LNCaP clone FGC (cell line): ENCODE data around the gene CHI3L2.

ENCODE experiments used
- DNase-seq: peaks from one replicate; pipeline ENCODE4 v3.0.0-alpha.2; 2011; ENCODE audit warnings: low read depth
- H3K4me3 ChIP-seq: 2 replicates; pipeline ENCODE4 v1.5.1; 2011; ENCODE audit warnings: mild to moderate bottlenecking, low read depth, low read length, control low read depth
- CTCF ChIP-seq: IDR thresholded peaks from 2 replicates; pipeline ENCODE4 v1.5.1; 2012; ENCODE audit warnings: mild to moderate bottlenecking; ENCODE audit not compliant: control insufficient read depth, insufficient read depth; ENCODE audit errors: extremely low read depth

CHI3L2 gene

GRCh38 chr1:111191496-111191895, 36.0 kb upstream of the CHI3L2 start:
- no peak for TF ChIP-seq CTCF
- DNase-seq = no peak
- H3K4me3 ChIP-seq = no peak overlapping the region

- TF ChIP-seq CTCF = no peak
- H3K4me3 ChIP-seq = no peak overlapping the region
- no peak for DNase-seq
These were observed 35.4 kb upstream of the CHI3L2 start for GRCh38 chr1:111192074-111192473.

DNA sequence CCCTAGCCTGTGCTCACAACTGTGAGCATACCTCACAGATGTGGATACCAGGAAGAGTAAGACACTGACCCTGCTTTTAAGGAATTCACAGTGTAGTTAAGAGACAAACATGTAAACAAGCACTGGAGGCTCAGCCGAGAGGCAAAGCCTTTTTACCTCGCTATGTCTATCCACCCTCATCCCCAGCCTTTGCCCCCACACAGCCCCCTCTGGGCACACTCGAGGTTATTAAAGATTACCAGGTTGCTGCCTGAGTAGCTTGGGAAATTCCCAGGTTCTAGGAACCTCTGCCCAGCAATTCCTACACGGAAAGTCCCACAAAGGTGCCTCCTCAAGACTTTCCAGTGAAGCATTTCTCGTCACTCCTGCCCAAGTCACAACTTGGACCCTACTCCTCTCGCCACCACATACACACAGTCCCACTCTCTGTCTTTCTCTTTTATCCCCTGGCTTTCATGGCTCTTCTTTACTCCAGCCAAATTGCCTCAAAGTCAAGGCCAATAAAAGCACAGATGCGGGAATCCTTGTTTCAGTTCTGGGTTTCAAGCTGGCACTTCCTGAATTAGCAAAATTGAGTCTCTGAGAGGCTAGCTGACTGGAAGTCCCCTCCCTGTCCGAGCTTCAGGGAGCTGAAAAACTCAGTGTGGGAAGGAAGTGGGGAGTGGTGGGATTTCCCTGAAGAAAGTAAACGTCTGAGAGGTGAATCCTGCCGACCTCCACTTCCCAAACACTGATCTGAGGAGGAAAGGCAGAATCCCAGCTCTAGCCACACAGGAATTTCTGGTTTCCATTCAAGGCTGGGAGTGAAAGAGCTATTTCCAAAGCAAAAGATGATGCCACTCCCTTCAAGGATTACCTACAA, 34.6 kb upstream of the CHI3L2 start:
- H3K4me3 ChIP-seq = no peak overlapping the region
- no peak for TF ChIP-seq CTCF
- DNase-seq = no peak

- H3K4me3 ChIP-seq = no peak overlapping the region
- no peak for DNase-seq
- no peak for TF ChIP-seq CTCF
These were observed 33.6 kb upstream of the CHI3L2 start for GRCh38 chr1:111193712-111194480.

- no peak for TF ChIP-seq CTCF
- DNase-seq = no peak
- no peak overlapping the region for H3K4me3 ChIP-seq
These were observed 32.4 kb upstream of the CHI3L2 start for GRCh38 chr1:111195002-111195684.

DNA sequence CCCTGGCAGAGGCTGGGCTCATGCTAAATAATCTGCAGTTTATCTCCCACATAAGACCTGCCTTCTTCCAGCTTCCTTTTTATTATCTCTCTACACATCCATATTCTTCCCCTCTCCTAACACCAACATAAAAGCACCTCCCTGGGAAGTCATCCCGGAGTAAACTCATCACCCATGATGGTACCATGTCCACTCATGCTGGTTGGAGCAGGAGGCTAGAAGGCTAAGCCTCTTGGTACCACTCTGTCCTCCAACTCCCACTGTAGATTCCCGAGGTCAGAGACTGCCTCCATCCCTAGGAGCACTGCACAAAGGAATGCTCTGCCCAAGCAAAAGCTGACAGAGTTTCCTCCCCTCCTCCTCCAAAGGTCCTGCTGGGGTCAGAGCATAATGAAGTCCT, 31.3 kb upstream of the CHI3L2 start:
- no peak for DNase-seq
- no peak overlapping the region for H3K4me3 ChIP-seq
- TF ChIP-seq CTCF = no peak
